GM12878 (cell line): Measurements from ENCODE around the gene NUDCD2.

Source experiments
- CTCF ChIP-seq, 3 experiments: IDR thresholded peaks in 2 of 3; conservative IDR thresholded peaks in 1 of 3; 2 replicates each; pipeline ENCODE4 v1.5.1; 2011; ENCODE audit warnings: low read depth in 3 of 3, low read length in 3 of 3, mild to moderate bottlenecking in 3 of 3, control low read depth in 2 of 3, moderate library complexity in 2 of 3, inconsistent platforms in 1 of 3, mixed read lengths in 1 of 3; ENCODE audit not compliant: control insufficient read depth in 2 of 3, insufficient read depth in 1 of 3; ENCODE audit errors: extremely low read depth in 1 of 3
- EZH2 ChIP-seq: IDR thresholded peaks from 2 replicates; pipeline ENCODE4 v1.6.1; 2012; ENCODE audit warnings: low read depth, mild to moderate bottlenecking, control low read depth, inconsistent platforms, low read length, borderline replicate concordance; ENCODE audit not compliant: control insufficient read depth
- IRF3 ChIP-seq: fragments of 450-650 bp; IDR thresholded peaks from 2 replicates; pipeline ENCODE4 v1.6.1; 2014; ENCODE audit warnings: mild to moderate bottlenecking
- MAX ChIP-seq: IDR thresholded peaks from 2 replicates; pipeline ENCODE4 v1.6.1; 2012; ENCODE audit warnings: low read depth, low read length, improper control_type of control experiment
- NFYB ChIP-seq: IDR thresholded peaks from 2 replicates; pipeline ENCODE4 v1.6.1; 2011; ENCODE audit warnings: low read depth, mild to moderate bottlenecking, low read length, improper control_type of control experiment, moderate library complexity; ENCODE audit not compliant: insufficient read depth
- RAD21 ChIP-seq: IDR thresholded peaks from 2 replicates; pipeline ENCODE4 v1.6.1; 2011; ENCODE audit warnings: mild to moderate bottlenecking, low read depth, low read length, moderate library complexity; ENCODE audit not compliant: insufficient read depth
- REST ChIP-seq: IDR thresholded peaks from 2 replicates; pipeline ENCODE4 v1.6.1; 2012; ENCODE audit warnings: mild to moderate bottlenecking, low read depth, low read length

GRCh38 chr5:163458778-163459385 is 1.0 kb downstream of the NUDCD2 start:
- TF ChIP-seq MAX (no peak), EZH2 (no peak), NFYB (no peak), IRF3 (no peak), CTCF (IDR thresholded peaks at IDR 0.05 in 2 of 3, conservative IDR thresholded peaks at IDR 0.05 in 1 of 3; ENCODE audit: control insufficient read depth in 2 of 3, extremely low read depth in 1 of 3, insufficient read depth in 1 of 3, low read depth in 3 of 3, low read length in 3 of 3) (no peak), RAD21 (no peak), REST (no peak)
